PC-9 (cell line): Measurements from ENCODE around the gene AIFM1. TPM values are rescaled to one million over a fixed set of nuclear protein-coding genes. Genes with fewer than 3 reads are reported as not detected.

ENCODE experiments used
- BruUV-seq: library from RNA; stranded (reverse); fragments of 400-500 nt; replicated peaks from 2 replicates; lab custom pipeline; 2021; lab: Mats Ljungman, UMichigan
- CTCF ChIA-PET: fragments of 300-600 bp; sonication (Branson Sonifier 250); formaldehyde crosslinking; loops from one replicate; lab custom pipeline; 2022; ENCODE audit warnings: antibody characterized with exemption; lab: Charles Lee
- POLR2A ChIA-PET: fragments of 300-600 bp; sonication (Branson Sonifier 250); formaldehyde crosslinking; loops from one replicate; lab custom pipeline; 2022; ENCODE audit warnings: antibody characterized with exemption; ENCODE audit not compliant: unreplicated experiment; lab: Charles Lee
- DNase-seq, 2 experiments: peaks; one replicate each; pipeline versions ENCODE4 v3.0.0 to v3.0.0-alpha.2; 2015 to 2022; ENCODE audit warnings: mixed read lengths in 1 of 2
- H2AFZ ChIP-seq: fragments of 200-600 bp; sonication (generic); 2 replicates; pipeline ENCODE4 v1.8.1; 2017; ENCODE audit warnings: antibody characterized with exemption
- H3F3A ChIP-seq: fragments of 200-600 bp; sonication (generic); 2 replicates; pipeline ENCODE4 v1.8.1; 2017; ENCODE audit warnings: antibody characterized with exemption, mild to moderate bottlenecking, low read depth; ENCODE audit not compliant: insufficient read depth
- H3K27ac ChIP-seq: fragments of 200-600 bp; sonication (generic); 2 replicates; pipeline ENCODE4 v1.6.1; 2016; ENCODE audit warnings: mixed run types
- H3K27me3 ChIP-seq: fragments of 200-600 bp; sonication (generic); 2 replicates; pipeline ENCODE4 v1.6.1; 2016; ENCODE audit warnings: low read depth, mixed run types; ENCODE audit not compliant: insufficient read depth
- H3K36me3 ChIP-seq: fragments of 200-600 bp; sonication (generic); 2 replicates; pipeline ENCODE4 v1.6.1; 2016; ENCODE audit warnings: low read depth, mixed run types
- H3K4me1 ChIP-seq: fragments of 200-600 bp; sonication (generic); replicated peaks from 2 replicates; pipeline ENCODE4 v1.6.1; 2016; ENCODE audit warnings: mixed run types; ENCODE audit not compliant: insufficient read depth
- H3K4me2 ChIP-seq: fragments of 200-600 bp; sonication (generic); 2 replicates; pipeline ENCODE4 v1.6.1; 2017; ENCODE audit warnings: mixed run types
- H3K4me3 ChIP-seq: fragments of 200-600 bp; sonication (generic); 2 replicates; pipeline ENCODE4 v1.6.1; 2016; ENCODE audit warnings: mixed run types
- H3K79me2 ChIP-seq: fragments of 200-600 bp; sonication (generic); 2 replicates; pipeline ENCODE4 v1.6.1; 2017; ENCODE audit warnings: low read depth, mixed run types
- H3K9me2 ChIP-seq: fragments of 200-600 bp; sonication (generic); 2 replicates; pipeline ENCODE4 v1.8.1; 2017; ENCODE audit warnings: mild to moderate bottlenecking; ENCODE audit not compliant: insufficient read depth
- H3K9me3 ChIP-seq: fragments of 200-600 bp; sonication (generic); 2 replicates; pipeline ENCODE4 v1.8.1; 2016; ENCODE audit warnings: low read depth; ENCODE audit not compliant: insufficient read depth
- H4K20me1 ChIP-seq: fragments of 200-600 bp; sonication (generic); 2 replicates; pipeline ENCODE4 v1.8.1; 2017; ENCODE audit not compliant: insufficient read depth
- CTCF ChIP-seq: fragments of 200-600 bp; sonication (generic); conservative IDR thresholded peaks from 2 replicates; pipeline ENCODE4 v1.6.1; 2017; ENCODE audit warnings: mixed run types, antibody characterized with exemption, mild to moderate bottlenecking, moderate library complexity
- EZH2 ChIP-seq: fragments of 200-600 bp; sonication (generic); IDR thresholded peaks from 2 replicates; pipeline ENCODE4 v1.8.0; 2017; ENCODE audit warnings: antibody characterized with exemption, low read depth
- intact Hi-C: fragments of 100-400 bp; cut with micrococcal nuclease; formaldehyde crosslinking; loops from one replicate; pipeline ENCODE4 v1.10.0; 2022; ENCODE audit not compliant: unreplicated experiment
- total RNA-seq: library from RNA; stranded (reverse); gene quantifications from 2 replicates; pipeline ENCODE4 v1.2.3, GENCODE V29; 2021

The AIFM1 gene
- total RNA-seq, 1 experiment from 2014 or later = 83.3 TPM

DNA sequence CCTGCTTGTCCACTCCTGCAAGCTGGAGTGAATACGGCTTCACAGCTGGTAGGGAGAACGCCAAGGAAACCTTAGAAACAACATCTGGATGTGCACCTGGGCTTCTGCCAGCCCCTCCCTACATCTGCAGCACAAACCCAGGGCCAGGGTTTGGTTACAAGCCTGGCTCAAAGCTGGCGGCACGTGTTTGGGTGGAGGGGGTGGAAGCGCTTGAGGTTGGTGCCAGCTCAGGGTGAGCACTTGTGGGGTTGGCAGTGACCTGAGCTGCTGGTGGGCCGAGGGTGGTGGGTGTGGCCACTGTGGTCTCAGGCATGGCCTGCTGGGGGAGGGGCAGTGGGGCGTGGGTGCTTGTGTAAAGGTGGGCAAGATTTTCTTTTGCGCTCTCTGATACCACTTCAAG lies 70.9 kb downstream of the AIFM1 start:
- no peaks in the 10 kb centered on the region for H3K36me3 ChIP-seq
- no peak for DNase-seq
- CTCF ChIA-PET = no interaction called here
- H3K9me2 ChIP-seq = no peaks in the 10 kb centered on the region
- H4K20me1 ChIP-seq = peaks cover 7% of the 10 kb centered on the region
- peaks cover 42% of the 10 kb centered on the region for H3F3A ChIP-seq
- intact Hi-C loops = no loop called here
- H3K79me2 ChIP-seq = peaks cover 90% of the 10 kb centered on the region
- no peak overlapping the region for H3K4me2 ChIP-seq
- H3K27me3 ChIP-seq = no peaks in the 10 kb centered on the region
- BruUV-seq = no TSS peak
- no peak overlapping the region for H3K27ac ChIP-seq
- peaks cover 73% of the 10 kb centered on the region for H3K4me1 ChIP-seq
- H3K9me3 ChIP-seq = no peaks in the 10 kb centered on the region
- H2AFZ ChIP-seq = no peak overlapping the region
- POLR2A ChIA-PET = no interaction called here
- no peak overlapping the region for H3K4me3 ChIP-seq
- TF ChIP-seq CTCF (no peak), EZH2 (no peak)

GRCh38 chrX:130093271-130093670 lies 72.4 kb downstream of the AIFM1 start:
- POLR2A ChIA-PET = no interaction called here
- Histone ChIP-seq H3K4me2 (0 out of 2 replicates have a peak overlapping the region, but pooled peaks have one; percentile 1), H3K4me1 (peaks cover 58% of the 10 kb centered on the region), H3K9me3 (no peaks in the 10 kb centered on the region), H3K9me2 (no peaks in the 10 kb centered on the region), H2AFZ (no peak overlapping the region), H3K36me3 (no peaks in the 10 kb centered on the region), H3K79me2 (peaks cover 85% of the 10 kb centered on the region), H3K27ac (peak overlapping the region; percentile 36), H3F3A (peaks cover 34% of the 10 kb centered on the region), H3K4me3 (no peak overlapping the region), H3K27me3 (no peaks in the 10 kb centered on the region), H4K20me1 (peaks cover 13% of the 10 kb centered on the region)
- peak in 1 of 2 experiments; percentile 73 for DNase-seq
- CTCF ChIA-PET = no interaction called here
- BruUV-seq = no TSS peak
- no peak for TF ChIP-seq CTCF
- TF ChIP-seq EZH2 = no peak
- intact Hi-C loops = no loop called here

DNA sequence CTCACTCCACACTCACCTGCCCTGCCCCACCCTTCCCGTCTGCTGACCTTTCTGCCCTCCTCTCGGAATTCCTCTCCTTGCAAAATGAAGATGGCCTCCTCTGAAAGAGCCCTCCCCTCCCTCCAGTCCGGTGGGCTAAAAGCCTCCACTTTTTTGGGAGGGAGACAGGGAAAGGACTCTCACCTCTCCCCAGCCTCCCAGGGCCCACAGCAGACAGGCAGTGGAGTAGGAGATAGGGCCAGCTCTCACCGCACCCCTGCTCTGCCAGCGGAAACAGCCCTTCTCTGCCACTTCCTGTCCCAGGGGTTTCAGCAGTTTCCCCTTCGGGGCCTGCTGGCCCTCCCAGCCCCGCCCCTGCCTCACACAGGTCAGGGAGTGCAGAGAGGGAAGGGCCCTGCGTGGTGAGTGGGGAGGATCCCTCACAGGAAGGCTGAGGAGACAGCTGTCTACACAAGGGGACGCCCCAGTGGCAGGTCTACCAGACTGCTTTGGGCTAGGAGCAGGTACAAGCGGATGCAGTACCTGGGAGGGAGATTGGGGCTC lies 73.6 kb downstream of the AIFM1 start:
- CTCF ChIA-PET = no interaction called here
- BruUV-seq = no TSS peak

More for the DNA sequence above, 73.6 kb downstream of the AIFM1 start:
- Histone ChIP-seq H3F3A (peaks cover 23% of the 10 kb centered on the region; the same call in 1 of the 2 replicates), H3K9me3 (no peaks in the 10 kb centered on the region), H3K27me3 (no peaks in the 10 kb centered on the region), H3K27ac (peak overlapping the region; percentile 36; the same call in 1 of the 2 replicates), H3K4me2 (peak overlapping the region; percentile 34), H3K4me1 (peaks cover 47% of the 10 kb centered on the region), H3K9me2 (no peaks in the 10 kb centered on the region), H3K79me2 (peaks cover 81% of the 10 kb centered on the region), H4K20me1 (peaks cover 13% of the 10 kb centered on the region), H3K36me3 (no peaks in the 10 kb centered on the region), H2AFZ (no peak overlapping the region), H3K4me3 (no peak overlapping the region)
- intact Hi-C loops = no loop called here
- TF ChIP-seq EZH2 (no peak), CTCF (no peak)
- peak in 1 of 2 experiments; percentile 34 for DNase-seq
- POLR2A ChIA-PET = interaction anchor here (0.6 kb wide), 1 partner anchor 60 kb away, joined by 3 read pairs; no protein-coding TSS in a partner anchor
